DMS153 (cell line): ENCODE measurements around the gene F2RL3.

Experiments
- DNase-seq: peaks from one replicate; lab custom pipeline; 2025; lab: John Stamatoyannopoulos, UW

Gene F2RL3

DNA sequence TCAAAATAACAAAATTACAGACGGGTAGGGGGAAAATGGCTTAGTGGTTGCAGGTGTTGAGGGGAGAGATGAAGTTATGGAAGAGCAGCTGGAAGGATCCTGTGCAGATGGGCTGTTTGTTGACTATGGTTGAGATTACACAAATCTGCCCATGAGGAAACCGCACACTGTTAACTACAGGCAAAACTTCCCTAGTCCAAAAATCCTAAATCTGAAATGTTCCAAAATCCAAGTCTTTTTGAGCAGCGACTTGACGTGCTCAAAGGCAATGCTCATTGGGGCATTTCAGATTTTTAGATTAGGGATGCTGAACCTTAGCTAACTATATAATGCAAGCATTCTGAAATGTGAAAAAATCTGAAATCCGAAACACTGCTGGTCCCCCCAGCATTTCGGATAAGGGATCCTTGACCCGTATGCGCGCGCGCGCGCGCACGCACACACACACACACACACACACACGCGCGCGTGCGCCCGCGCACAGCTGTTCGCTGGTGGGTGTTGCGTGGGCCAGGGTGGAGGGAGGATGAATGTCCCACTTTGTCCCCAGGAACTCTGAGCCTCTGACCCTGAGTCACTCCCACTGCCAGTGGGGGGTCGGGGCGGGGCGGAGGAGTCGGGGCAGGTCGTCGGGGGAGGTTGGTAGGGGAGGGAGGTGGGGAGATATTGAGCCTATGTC, 6.8 kb downstream of the F2RL3 start:
- DNase-seq = no peak

DNA sequence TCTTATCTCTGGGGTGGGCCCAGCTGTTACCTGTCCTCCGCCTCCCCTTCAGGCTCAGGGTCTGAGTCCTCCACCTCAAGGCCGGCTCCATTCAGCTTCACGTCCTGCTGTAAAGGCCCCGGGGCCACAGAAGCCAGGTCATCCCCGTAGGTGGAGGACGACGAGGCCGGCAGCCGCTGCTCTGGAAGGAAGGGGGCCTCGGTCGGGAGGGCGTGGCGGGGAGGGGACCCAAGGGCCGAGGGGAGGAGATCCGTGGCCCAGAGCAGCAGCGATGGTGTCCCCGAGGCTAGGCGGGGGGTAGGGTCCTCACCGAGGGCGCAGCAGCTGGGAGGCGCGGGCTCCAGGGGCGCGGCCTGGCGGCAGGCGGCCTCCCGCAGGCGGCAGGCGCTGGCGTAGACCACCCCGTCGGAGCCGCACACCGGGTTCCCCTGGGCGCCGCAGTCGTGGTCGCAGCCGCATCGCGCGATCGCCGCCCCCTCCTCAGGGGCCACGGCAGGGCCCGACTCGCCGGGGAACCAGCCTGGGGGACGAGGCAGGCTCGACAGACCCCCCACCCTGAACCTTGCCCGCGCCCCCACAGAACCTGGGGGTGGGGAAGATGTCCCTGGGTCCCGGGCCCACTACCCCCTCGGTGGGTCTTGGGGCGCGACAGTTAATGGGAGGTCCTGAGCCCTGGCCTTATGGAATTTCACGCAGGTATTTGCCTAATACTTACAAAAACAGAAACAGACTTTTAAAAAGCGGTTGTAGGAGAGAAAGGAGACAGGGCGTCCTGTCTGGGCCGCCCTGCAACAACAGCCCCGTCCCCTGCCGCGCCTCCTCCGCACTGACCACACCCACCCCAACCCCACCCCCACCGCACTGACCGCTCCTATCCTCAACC, 7.6 kb downstream of the F2RL3 start:
- no peak for DNase-seq

GRCh38 chr19:16897029-16897855, 8.4 kb downstream of the F2RL3 start:
- DNase-seq = no peak

GRCh38 chr19:16897856-16898161, 9.0 kb downstream of the F2RL3 start:
- DNase-seq = no peak

- DNase-seq = no peak
Measured at GRCh38 chr19:16898361-16899015, 9.7 kb downstream of the F2RL3 start.

- no peak for DNase-seq
Measured at GRCh38 chr19:16899566-16900075, 10.8 kb downstream of the F2RL3 start.

- no peak for DNase-seq
Measured at GRCh38 chr19:16901491-16902175, 12.8 kb downstream of the F2RL3 start.

GRCh38 chr19:16902545-16902944, 13.7 kb downstream of the F2RL3 start:
- no peak for DNase-seq

- no peak for DNase-seq
Measured at GRCh38 chr19:16903347-16903746, 14.5 kb downstream of the F2RL3 start.

GRCh38 chr19:16904599-16904998, 15.8 kb downstream of the F2RL3 start:
- DNase-seq = no peak

GRCh38 chr19:16908759-16909158, 20.0 kb downstream of the F2RL3 start:
- DNase-seq = no peak

DNA sequence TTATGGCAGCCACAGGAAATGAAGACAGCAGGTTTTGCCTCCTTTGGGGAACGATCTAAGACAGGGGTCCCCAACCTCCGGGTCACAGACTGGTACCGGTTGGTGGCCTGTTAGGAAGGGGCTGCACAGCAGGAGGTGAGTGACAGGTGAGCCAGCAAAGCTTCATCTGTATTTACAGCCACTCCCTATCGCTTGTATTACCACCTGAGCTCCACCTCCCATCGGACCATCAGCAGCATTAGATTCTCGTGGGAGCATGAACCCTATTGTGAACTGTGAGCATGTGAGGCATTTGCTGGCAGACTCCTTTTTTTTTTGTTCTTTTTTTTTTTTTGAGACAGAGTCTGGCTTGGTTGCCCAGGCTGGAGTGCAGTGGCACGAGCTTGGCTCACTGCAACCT, 22.2 kb downstream of the F2RL3 start:
- DNase-seq = no peak

GRCh38 chr19:16912780-16913179, 24.0 kb downstream of the F2RL3 start:
- DNase-seq = no peak

DNA sequence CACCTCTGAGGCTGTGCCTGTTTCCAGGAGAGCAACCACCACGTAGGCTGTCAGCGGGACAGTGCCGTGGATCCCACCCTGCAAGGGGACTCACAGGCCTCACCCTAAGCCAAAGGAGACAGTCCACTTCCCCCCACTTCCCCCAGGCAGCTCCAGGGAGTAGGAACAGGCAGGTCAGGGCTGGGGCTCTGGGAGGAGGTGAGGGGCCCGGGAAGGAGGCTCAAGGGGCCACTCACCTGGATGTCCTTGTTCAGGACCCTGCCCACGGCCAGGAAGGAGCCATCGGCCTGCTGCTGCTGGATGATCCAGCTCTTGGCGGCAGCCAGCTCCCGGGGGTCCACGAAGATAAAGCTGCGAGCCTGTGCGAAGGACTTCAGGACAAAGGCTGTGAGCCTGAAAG, 25.6 kb downstream of the F2RL3 start:
- no peak for DNase-seq

- no peak for DNase-seq
Measured at GRCh38 chr19:16915135-16915534, 26.3 kb downstream of the F2RL3 start.

DNA sequence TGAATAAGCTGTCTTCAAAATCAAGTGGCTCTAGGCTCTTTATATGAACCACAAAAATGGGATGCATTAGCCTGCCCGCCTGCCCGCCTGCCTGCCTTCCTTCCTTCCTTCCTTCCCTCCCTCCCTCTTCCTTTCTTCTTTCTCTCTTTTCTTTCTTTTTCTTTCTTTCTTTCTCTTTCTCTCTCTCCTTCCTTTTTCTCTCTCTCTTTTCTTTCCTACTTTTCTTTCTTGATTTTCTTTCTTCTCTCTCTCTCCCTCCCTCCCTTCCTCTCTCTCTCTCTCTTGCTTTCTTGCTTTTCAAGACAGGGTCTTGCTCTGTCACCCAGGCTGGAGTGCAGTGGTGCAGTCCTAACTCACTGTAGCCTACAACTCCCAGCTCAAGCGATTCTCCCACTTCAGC, 26.9 kb downstream of the F2RL3 start:
- DNase-seq = no peak

DNA sequence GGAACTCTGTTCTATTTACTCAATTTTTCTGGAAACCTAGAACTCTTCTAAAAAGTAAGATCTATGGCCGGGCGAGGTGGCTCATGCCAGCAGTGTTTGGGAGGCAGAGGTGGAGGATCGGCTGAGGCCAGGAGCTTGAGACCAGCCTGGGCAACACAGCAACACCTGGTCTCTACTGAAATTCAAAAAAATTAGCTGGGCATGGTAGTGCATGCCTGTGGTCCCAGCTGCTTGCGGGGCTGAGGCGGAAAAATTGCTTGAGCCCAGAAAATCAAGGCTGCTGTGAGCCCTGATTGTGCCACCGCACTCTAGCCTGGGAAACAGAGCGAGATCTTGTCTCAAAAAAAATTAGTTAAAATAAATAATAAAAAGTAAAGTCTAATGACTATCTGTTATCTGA, 28.6 kb downstream of the F2RL3 start:
- DNase-seq = no peak

GRCh38 chr19:16919496-16919895, 30.7 kb downstream of the F2RL3 start:
- no peak for DNase-seq

DNA sequence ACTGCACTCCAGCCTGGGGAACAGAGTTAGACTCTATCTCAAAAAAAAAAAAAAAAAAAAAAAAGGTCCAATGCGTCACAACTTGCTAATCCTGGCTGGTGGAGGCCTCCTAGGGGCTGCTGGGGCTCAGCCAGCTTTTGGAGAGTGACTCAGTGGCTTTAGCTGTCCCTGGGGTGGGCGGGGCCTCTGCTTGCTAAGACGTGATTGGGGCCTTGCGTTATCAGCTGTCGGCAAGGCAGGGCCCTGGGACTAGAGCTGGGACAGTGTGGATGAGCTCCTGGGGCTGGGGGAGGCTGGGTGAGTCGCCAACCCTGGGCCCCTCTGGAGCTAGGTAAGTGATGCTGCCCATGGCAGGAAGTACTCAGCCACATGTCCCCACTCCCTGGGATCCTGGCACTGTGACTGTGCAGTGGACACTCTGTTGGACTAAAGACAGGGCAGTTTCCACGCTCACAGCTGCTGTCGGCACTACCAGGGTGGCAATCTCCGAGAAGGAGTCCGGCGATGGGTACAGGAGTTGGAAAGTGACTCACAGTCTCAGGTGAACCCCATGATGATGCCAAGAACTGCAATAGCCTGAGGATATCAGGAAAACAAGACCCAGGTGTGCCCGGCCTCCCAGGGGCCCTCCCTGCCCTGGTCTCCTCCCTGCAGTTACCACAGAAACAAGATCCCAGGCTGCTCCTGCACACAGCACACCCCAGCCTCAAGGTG, 32.2 kb downstream of the F2RL3 start:
- DNase-seq = no peak

GRCh38 chr19:16921766-16922591, 33.2 kb downstream of the F2RL3 start:
- no peak for DNase-seq
